A673 (cell line): ENCODE measurements around the gene SMIM41. TPM values are rescaled to one million over a fixed set of nuclear protein-coding genes. Genes with fewer than 3 reads are reported as not detected.

Source experiments
- BruUV-seq: library from RNA; stranded (reverse); fragments of 400-500 nt; replicated peaks from 2 replicates; lab custom pipeline; 2021; lab: Mats Ljungman, UMichigan
- CTCF ChIA-PET: fragments of 300-600 bp; sonication (Branson Sonifier 250); formaldehyde crosslinking; loops from one replicate; lab custom pipeline; 2022; ENCODE audit warnings: antibody characterized with exemption; lab: Charles Lee
- POLR2A ChIA-PET: fragments of 300-600 bp; sonication (Branson Sonifier 250); formaldehyde crosslinking; loops from one replicate; lab custom pipeline; 2022; ENCODE audit warnings: antibody characterized with exemption; ENCODE audit not compliant: low non-redundant PET; lab: Charles Lee
- DNase-seq: peaks from one replicate; pipeline ENCODE4 v3.0.0-alpha.2; 2015; ENCODE audit warnings: low spot score
- H3K27ac ChIP-seq: fragments of 200-600 bp; sonication (generic); 2 replicates; pipeline ENCODE4 v1.5.1; 2016; ENCODE audit warnings: mixed run types, low read depth, mild to moderate bottlenecking, mixed read lengths, antibody characterized with exemption, low read length; ENCODE audit not compliant: poor library complexity, severe bottlenecking
- H3K27me3 ChIP-seq: fragments of 200-600 bp; sonication (generic); replicated peaks from 2 replicates; pipeline ENCODE4 v1.6.1; 2017; ENCODE audit warnings: mixed run types, low read depth, mild to moderate bottlenecking, mixed read lengths, antibody characterized with exemption, low read length; ENCODE audit not compliant: insufficient read depth, poor library complexity
- H3K36me3 ChIP-seq: fragments of 200-600 bp; sonication (generic); 2 replicates; pipeline ENCODE4 v1.6.1; 2016; ENCODE audit warnings: mixed run types, mild to moderate bottlenecking, mixed read lengths, antibody characterized with exemption, low read length; ENCODE audit not compliant: insufficient read depth, poor library complexity, severe bottlenecking
- H3K4me1 ChIP-seq: fragments of 200-600 bp; sonication (generic); 2 replicates; pipeline ENCODE4 v1.6.1; 2017; ENCODE audit warnings: mixed run types, mild to moderate bottlenecking, mixed read lengths, antibody characterized with exemption, low read length; ENCODE audit not compliant: insufficient read depth, poor library complexity, severe bottlenecking
- H3K4me3 ChIP-seq: fragments of 200-600 bp; sonication (generic); 2 replicates; pipeline ENCODE4 v1.5.1; 2016; ENCODE audit warnings: low read depth, mixed run types, mild to moderate bottlenecking, mixed read lengths, low read length; ENCODE audit not compliant: poor library complexity, severe bottlenecking
- H3K9me3 ChIP-seq: fragments of 200-600 bp; sonication (generic); 2 replicates; pipeline ENCODE4 v1.6.1; 2016; ENCODE audit warnings: mixed run types, low read depth, mild to moderate bottlenecking, mixed read lengths, antibody characterized with exemption, low read length; ENCODE audit not compliant: poor library complexity, severe bottlenecking
- EZH2 ChIP-seq: fragments of 200-600 bp; sonication (generic); IDR thresholded peaks from 2 replicates; pipeline ENCODE4 v1.6.1; 2017; ENCODE audit warnings: borderline replicate concordance, low read depth, mild to moderate bottlenecking, mixed read lengths, antibody characterized with exemption, low read length; ENCODE audit not compliant: poor library complexity, severe bottlenecking
- intact Hi-C: fragments of 100-400 bp; cut with micrococcal nuclease; formaldehyde crosslinking; loops from one replicate; pipeline ENCODE4 v1.10.0; 2022; ENCODE audit not compliant: unreplicated experiment
- total RNA-seq: library from RNA; stranded (reverse); gene quantifications from 2 replicates; pipeline ENCODE4 v1.2.3, GENCODE V29; 2021
- TF ChIP-seq, protein P1 (sequence below): fragments of 300-800, 200-600 bp; sonication (generic); conservative IDR thresholded peaks from 2 replicates; pipeline ENCODE4 v1.5.1; 2017; ENCODE audit warnings: low read depth, mild to moderate bottlenecking, antibody characterized with exemption, low read length, moderate library complexity, mixed read lengths

The SMIM41 gene
- total RNA-seq, 1 experiment from 2014 or later: 0.24 TPM

DNA sequence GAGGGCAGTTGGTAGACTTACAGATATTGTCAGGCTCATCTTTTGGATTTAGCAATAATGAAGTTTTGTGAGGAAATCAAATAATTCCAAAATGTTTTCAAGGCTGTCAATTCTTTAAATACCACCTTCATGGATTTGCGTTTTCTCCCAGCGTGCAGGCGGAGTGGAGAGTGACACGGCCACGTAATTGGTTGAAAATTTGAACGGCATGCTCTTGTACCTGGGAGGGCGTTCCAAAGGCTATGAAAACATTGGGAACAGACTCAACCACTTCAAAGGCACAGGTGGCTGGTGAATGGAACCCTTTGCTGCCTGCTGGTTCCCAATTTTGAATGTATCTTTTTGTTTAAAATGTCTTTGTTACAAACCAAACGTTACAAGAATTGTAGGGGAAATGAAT is 12.4 kb downstream of the SMIM41 start:
- intact Hi-C loops: no loop called here
- Histone ChIP-seq H3K27ac (no peak overlapping the region), H3K4me1 (no peaks in the 10 kb centered on the region), H3K9me3 (no peaks in the 10 kb centered on the region), H3K4me3 (no peak overlapping the region), H3K27me3 (peaks cover 19% of the 10 kb centered on the region), H3K36me3 (no peaks in the 10 kb centered on the region)
- ChIA-PET POLR2A (no interaction called here), CTCF (no interaction called here)
- no peak for DNase-seq
- no TSS peak for BruUV-seq
- TF ChIP-seq, protein P1, sequence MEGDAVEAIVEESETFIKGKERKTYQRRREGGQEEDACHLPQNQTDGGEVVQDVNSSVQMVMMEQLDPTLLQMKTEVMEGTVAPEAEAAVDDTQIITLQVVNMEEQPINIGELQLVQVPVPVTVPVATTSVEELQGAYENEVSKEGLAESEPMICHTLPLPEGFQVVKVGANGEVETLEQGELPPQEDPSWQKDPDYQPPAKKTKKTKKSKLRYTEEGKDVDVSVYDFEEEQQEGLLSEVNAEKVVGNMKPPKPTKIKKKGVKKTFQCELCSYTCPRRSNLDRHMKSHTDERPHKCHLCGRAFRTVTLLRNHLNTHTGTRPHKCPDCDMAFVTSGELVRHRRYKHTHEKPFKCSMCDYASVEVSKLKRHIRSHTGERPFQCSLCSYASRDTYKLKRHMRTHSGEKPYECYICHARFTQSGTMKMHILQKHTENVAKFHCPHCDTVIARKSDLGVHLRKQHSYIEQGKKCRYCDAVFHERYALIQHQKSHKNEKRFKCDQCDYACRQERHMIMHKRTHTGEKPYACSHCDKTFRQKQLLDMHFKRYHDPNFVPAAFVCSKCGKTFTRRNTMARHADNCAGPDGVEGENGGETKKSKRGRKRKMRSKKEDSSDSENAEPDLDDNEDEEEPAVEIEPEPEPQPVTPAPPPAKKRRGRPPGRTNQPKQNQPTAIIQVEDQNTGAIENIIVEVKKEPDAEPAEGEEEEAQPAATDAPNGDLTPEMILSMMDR: no peak
- no peak for TF ChIP-seq EZH2

DNA sequence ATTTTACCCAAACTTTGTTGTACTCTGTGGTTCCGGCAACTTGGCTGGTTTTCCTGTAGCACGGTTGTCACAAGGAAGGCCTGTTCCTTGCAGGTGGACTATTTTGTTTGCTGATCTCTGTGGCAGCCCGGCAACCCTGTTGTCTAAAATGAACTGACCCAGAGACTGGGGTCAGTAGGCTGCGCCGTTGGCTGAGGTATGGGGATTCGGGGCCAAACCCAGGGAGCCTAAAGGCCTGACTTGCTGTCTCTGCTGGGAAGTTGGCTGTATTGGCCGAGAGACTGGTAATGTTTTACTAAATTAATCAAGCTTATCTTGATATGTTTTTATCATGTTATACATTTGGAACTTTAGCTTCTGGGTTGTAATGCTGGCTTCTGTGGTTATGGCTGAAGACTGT is 13.8 kb downstream of the SMIM41 start:
- H3K9me3 ChIP-seq: no peaks in the 10 kb centered on the region
- ChIA-PET CTCF (interaction anchor here (0.6 kb wide), 1 partner anchor 71 kb away, joined by 3 read pairs; no protein-coding TSS in a partner anchor), POLR2A (interaction anchor here (0.7 kb wide), 1 partner anchor 24 kb away, joined by 5 read pairs; the partner anchor contains the start of gene ATG101)
- no peak for DNase-seq
- H3K4me3 ChIP-seq: no peak overlapping the region
- BruUV-seq: no TSS peak
- H3K4me1 ChIP-seq: no peaks in the 10 kb centered on the region
- no peaks in the 10 kb centered on the region for H3K36me3 ChIP-seq
- no peak overlapping the region for H3K27ac ChIP-seq
- intact Hi-C loops: no loop called here
- TF ChIP-seq EZH2: no peak
- TF ChIP-seq, protein P1: no peak
- peaks cover 19% of the 10 kb centered on the region for H3K27me3 ChIP-seq

DNA sequence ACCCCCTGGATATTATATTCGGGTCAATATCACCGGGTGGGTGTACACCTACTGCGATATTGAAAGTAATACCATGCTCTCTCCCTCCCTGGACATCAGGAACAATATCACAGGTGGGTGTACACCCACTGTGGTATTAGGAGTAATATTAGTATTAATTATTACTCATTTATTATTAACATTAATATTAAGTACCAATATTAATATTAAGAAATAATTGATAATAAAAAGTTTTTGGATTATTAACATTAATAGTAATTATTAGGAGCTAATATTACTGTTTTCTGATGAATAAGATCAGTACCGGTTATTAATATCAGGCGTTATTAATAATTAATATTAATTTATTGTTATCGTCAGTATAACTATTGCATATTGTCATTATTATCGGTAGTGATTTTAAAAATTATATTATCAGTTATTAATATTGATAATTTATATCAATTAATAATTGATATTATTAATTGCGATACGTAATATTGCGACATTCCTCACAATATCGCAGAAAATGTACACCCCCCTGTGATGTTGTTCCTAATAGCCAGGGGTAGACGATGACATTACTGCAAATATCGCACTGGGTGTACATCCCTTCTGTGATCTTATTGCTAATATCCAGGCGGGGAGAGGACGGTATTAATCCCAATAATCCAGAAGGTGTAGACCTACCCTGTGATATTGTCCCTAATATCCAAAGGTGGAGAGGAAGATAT is 17.0 kb downstream of the SMIM41 start:
- ChIA-PET CTCF (no interaction called here), POLR2A (no interaction called here)
- intact Hi-C loops: no loop called here
- DNase-seq: no peak
- Histone ChIP-seq H3K27me3 (peaks cover 21% of the 10 kb centered on the region), H3K9me3 (no peaks in the 10 kb centered on the region), H3K4me3 (no peak overlapping the region), H3K4me1 (no peaks in the 10 kb centered on the region), H3K36me3 (no peaks in the 10 kb centered on the region), H3K27ac (no peak overlapping the region)
- TF ChIP-seq, protein P1: no peak
- no peak for TF ChIP-seq EZH2
- no TSS peak for BruUV-seq
